Measurements from ENCODE around the gene KRTAP10-12.

DNA sequence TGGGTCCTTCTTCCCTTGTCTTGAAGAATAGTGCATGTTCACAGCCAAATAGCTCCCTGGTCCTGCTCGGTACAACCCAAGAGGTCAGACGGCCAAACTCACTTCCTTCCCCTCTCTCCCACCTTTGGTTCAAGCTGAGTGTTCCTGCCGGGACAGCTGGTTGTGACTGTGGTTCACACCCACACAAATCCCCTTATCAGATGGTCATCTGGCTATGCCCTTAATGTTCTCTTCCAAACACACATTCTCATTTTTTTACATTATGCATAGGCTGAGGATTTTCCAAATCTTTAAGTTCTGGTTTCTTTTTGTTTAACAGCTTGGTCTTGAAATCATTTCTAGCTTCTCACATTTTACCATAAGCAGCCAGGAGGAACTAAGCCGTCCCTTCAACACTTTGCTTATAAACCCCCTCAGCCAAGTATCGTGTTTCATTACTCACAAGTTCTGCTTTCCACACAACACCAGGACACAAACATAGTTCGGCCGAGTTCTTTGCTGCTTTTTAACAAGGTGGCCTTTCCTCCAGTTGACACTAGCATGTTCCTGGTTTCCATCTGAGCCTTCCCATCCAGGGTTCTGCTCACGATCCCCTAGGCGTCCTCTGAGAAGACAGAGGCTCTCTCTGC is 34.1 kb downstream of the KRTAP10-12 start:
- no peak for TF ChIP-seq ZFP30 (CRISPR knock-in tag; IDR thresholded peaks at IDR 0.05)
- TF ChIP-seq, protein P1, sequence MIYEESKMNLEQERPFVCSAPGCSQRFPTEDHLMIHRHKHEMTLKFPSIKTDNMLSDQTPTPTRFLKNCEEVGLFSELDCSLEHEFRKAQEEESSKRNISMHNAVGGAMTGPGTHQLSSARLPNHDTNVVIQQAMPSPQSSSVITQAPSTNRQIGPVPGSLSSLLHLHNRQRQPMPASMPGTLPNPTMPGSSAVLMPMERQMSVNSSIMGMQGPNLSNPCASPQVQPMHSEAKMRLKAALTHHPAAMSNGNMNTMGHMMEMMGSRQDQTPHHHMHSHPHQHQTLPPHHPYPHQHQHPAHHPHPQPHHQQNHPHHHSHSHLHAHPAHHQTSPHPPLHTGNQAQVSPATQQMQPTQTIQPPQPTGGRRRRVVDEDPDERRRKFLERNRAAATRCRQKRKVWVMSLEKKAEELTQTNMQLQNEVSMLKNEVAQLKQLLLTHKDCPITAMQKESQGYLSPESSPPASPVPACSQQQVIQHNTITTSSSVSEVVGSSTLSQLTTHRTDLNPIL (CRISPR knock-in tag; IDR thresholded peaks at IDR 0.05; ENCODE audit: low read depth) = no peak
- TF ChIP-seq, protein P2, sequence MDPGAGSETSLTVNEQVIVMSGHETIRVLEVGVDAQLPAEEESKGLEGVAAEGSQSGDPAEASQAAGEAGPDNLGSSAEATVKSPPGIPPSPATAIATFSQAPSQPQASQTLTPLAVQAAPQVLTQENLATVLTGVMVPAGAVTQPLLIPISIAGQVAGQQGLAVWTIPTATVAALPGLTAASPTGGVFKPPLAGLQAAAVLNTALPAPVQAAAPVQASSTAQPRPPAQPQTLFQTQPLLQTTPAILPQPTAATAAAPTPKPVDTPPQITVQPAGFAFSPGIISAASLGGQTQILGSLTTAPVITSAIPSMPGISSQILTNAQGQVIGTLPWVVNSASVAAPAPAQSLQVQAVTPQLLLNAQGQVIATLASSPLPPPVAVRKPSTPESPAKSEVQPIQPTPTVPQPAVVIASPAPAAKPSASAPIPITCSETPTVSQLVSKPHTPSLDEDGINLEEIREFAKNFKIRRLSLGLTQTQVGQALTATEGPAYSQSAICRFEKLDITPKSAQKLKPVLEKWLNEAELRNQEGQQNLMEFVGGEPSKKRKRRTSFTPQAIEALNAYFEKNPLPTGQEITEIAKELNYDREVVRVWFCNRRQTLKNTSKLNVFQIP (CRISPR knock-in tag; IDR thresholded peaks at IDR 0.05; ENCODE audit: borderline replicate concordance, low read depth) = no peak
- no peak for TF ChIP-seq ISL1 (CRISPR knock-in tag; IDR thresholded peaks at IDR 0.05)
- no peak for TF ChIP-seq CSDC2 (CRISPR knock-in tag; IDR thresholded peaks at IDR 0.05)
- TF ChIP-seq OSR1 (CRISPR knock-in tag; IDR thresholded peaks at IDR 0.05) = no peak
- no peak for TF ChIP-seq TOX (CRISPR knock-in tag; IDR thresholded peaks at IDR 0.05; ENCODE audit: borderline replicate concordance)
- TF ChIP-seq, protein P3, sequence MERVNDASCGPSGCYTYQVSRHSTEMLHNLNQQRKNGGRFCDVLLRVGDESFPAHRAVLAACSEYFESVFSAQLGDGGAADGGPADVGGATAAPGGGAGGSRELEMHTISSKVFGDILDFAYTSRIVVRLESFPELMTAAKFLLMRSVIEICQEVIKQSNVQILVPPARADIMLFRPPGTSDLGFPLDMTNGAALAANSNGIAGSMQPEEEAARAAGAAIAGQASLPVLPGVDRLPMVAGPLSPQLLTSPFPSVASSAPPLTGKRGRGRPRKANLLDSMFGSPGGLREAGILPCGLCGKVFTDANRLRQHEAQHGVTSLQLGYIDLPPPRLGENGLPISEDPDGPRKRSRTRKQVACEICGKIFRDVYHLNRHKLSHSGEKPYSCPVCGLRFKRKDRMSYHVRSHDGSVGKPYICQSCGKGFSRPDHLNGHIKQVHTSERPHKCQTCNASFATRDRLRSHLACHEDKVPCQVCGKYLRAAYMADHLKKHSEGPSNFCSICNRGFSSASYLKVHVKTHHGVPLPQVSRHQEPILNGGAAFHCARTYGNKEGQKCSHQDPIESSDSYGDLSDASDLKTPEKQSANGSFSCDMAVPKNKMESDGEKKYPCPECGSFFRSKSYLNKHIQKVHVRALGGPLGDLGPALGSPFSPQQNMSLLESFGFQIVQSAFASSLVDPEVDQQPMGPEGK (CRISPR knock-in tag; IDR thresholded peaks at IDR 0.05; ENCODE audit: borderline replicate concordance) = no peak
- no peak for TF ChIP-seq ESRRG (CRISPR knock-in tag; IDR thresholded peaks at IDR 0.05)
- TF ChIP-seq ARNTL (CRISPR knock-in tag; IDR thresholded peaks at IDR 0.05; ENCODE audit: borderline replicate concordance, low read depth) = no peak
- no peak for TF ChIP-seq ZNF70 (CRISPR knock-in tag; IDR thresholded peaks at IDR 0.05)
- no peak for TF ChIP-seq ZFP3 (CRISPR knock-in tag; IDR thresholded peaks at IDR 0.05)
- TF ChIP-seq PPARA (CRISPR knock-in tag; IDR thresholded peaks at IDR 0.05; ENCODE audit: borderline replicate concordance) = no peak
- TF ChIP-seq, protein P4, sequence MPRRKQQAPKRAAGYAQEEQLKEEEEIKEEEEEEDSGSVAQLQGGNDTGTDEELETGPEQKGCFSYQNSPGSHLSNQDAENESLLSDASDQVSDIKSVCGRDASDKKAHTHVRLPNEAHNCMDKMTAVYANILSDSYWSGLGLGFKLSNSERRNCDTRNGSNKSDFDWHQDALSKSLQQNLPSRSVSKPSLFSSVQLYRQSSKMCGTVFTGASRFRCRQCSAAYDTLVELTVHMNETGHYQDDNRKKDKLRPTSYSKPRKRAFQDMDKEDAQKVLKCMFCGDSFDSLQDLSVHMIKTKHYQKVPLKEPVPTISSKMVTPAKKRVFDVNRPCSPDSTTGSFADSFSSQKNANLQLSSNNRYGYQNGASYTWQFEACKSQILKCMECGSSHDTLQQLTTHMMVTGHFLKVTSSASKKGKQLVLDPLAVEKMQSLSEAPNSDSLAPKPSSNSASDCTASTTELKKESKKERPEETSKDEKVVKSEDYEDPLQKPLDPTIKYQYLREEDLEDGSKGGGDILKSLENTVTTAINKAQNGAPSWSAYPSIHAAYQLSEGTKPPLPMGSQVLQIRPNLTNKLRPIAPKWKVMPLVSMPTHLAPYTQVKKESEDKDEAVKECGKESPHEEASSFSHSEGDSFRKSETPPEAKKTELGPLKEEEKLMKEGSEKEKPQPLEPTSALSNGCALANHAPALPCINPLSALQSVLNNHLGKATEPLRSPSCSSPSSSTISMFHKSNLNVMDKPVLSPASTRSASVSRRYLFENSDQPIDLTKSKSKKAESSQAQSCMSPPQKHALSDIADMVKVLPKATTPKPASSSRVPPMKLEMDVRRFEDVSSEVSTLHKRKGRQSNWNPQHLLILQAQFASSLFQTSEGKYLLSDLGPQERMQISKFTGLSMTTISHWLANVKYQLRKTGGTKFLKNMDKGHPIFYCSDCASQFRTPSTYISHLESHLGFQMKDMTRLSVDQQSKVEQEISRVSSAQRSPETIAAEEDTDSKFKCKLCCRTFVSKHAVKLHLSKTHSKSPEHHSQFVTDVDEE (CRISPR knock-in tag; IDR thresholded peaks at IDR 0.05) = no peak

Data from SK-N-SH treated with all-trans-retinoic acid at 6 μM for 48 hours (cell line).